ENCODE results near the gene SKP2. TPM values are rescaled to one million over a fixed set of nuclear protein-coding genes. Genes with fewer than 3 reads are reported as not detected.
A peak's percentile ranks its signal among the peaks of the same experiment; 100 is the strongest.

SKP2 gene
- total RNA-seq, 1 donor from 2014 or later = 23.1 TPM

DNA sequence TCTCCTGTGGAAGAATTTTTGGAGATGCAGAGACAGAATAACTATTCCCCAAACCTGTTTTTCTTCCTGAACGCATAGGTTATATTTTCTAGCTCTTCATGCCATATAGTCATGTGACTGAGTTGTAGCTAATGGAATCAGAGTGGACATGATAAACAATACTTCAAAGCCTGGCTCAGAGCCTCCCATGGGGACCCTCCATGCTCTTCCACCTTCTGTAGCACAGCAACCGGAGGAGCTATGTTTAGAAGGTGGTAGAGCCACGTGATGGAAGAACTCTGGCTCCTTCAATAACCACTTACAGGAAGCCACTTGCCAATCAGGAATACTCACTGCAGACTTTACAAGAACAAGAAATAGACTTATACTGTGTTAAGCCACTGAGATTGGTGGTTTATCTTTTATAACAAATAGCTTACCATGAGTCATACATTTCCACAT, 50.6 kb downstream of the SKP2 start:
- DNase-seq = no peak

DNA sequence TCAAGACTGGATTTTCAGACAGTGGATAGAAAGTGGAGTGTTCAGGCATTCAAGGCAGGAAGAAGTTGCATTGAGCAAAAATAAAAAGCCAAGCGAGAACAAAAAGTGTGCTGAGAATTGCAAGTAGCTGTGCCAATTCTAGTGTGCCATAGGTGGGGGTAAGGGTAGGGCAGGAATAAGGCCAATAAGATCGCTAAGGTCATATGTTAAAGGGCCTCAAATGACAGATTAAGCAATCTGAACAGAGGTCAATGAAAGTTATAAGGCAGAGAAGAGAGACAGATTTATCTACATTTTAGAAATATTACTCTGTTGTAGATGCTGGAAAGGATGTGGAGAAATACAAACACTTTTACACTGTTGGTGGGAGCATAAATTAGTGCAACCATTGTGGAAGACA, 53.4 kb downstream of the SKP2 start:
- DNase-seq = no peak

DNA sequence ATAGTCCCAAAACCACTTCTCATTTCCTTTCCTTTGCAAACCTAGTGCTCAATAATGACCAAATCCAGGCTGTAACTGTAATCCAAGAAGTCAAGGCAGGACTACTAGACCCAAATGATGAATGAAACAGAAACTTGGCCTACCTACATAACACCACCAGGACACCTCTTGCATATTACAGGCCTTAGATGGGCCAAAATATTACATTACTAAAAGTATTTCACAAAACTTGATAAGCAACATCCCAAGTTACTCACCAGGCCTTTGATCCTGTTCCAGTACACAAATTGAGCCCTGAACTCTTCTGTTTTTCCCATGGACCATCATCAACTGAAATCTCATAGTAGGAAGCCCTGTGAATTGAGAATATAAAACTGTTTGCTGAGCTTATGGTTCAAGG, 55.0 kb downstream of the SKP2 start:
- DNase-seq = no peak

DNA sequence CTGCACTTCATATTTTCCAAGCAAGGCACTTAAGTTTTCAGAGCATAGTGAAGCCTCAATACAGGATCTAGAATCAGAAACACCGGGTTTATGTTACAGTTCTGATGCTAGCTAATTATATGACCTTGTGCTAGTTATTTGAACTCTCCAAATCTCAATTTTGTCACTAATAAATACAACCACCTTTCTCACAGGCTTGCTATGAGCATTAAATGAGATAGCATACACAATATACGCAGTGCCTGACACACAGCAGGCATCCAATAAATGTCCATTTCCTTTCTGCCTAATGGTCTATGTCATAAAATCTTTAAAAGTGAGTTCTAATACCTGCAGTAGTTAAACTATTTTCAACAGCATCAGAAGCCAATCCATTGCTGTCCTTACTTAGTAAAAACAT, 56.9 kb downstream of the SKP2 start:
- no peak for DNase-seq

DNA sequence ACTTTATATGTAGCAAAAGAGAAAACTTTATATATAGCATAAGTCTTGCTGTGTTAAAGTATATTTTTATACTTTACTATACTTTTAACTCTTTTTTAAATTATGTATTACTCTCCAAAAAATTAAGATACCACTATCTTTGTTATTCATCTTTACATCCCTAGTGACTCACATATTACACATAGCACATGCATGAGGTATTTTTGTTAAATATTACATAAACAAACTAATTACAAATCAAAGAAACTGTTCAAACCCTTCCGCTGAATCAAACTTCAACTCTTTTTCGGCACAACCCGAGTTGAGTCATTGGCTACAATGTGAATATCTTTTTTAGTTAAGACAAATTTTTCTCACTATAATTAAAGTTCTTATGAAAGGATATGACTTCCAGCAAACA, 57.8 kb downstream of the SKP2 start:
- no peak for DNase-seq

DNA sequence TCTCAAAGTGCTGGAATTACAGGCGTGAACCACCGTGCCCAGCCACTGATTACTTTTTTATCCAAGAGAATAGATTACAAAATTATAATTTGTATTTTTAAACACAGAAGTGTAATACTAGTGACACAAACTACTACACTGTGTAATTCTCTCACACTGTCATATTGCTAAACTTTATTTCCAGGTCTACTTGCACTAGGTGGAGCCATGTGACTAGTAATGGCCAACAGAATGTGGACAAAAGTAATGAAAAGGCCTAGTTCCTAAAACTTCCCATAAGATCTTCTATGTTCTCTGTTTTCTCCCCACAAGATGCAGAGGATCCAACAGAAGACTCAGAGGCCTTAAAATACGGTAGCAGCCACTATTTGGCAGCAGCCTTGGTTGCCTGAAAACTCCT, 62.5 kb downstream of the SKP2 start:
- DNase-seq = no peak

DNA sequence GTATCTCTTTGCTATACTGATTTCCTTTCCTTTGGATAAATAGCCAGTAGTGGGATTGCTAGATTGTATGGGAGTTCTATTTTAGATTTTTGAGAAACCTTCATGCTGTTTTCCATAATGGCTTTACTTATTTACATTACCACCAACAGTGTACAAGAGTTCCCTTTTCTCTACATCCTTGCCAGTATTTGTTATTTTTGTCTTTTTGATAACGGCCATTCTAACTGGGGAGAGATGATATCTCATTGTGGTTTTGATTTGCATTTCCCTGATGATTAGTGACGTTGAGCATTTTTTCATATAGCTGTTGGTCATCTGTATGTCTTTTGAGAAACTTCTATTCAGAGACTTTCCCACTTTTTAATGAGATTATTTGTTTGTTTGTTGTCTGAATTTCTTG, 64.0 kb downstream of the SKP2 start:
- no peak for DNase-seq

DNA sequence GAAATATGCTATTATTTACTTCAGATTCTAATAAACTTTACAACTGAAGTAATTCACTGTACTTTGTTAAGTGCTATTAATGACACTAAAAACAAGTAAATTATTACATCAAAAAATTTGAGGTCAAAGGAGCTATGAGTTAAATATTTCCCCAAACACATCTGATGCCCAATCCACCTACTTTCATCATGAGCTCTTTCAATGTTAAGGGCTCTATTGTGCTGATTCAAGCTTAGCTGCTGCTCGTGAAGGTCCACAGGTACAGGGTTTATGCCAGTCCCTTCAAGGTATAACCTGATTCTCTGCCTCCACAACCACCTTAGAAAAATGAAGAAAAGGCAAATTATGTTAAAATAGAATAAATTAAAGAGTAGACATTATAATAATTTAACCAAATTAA, 65.7 kb downstream of the SKP2 start:
- DNase-seq = no peak

DNA sequence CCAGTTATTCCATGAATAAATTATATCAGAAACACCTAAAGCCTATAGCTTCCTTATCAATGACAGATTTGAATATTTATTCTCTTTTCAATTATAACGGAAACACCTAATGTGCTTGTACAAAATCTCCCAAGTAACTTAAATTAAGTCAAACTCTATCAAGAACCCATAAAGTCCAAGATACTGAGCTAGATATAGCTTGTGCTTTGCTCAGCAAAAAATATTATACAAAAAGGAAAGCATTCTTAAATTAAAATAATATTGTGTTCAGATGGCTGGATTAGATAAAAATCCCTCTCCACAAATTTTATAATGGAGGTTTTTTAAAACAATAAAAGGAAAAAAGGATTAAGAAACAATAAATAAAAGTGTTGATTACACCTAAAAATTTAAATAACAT, 66.1 kb downstream of the SKP2 start:
- no peak for DNase-seq

- no peak for DNase-seq
These were observed 70.7 kb downstream of the SKP2 start for GRCh38 chr5:36222620-36223019.

- DNase-seq = no peak
These were observed 75.1 kb downstream of the SKP2 start for GRCh38 chr5:36227046-36227445.

GRCh38 chr5:36228505-36228904, 76.6 kb downstream of the SKP2 start:
- no peak for DNase-seq

- no peak for DNase-seq
These were observed 78.4 kb downstream of the SKP2 start for GRCh38 chr5:36230151-36230790.

GRCh38 chr5:36232533-36232932, 80.6 kb downstream of the SKP2 start:
- DNase-seq = no peak

Small RNAs within 50 kb of the gene (small RNA-seq; reads per million reads assigned to genes)
- gene MIR580 (ENCODE audit: low replicate concordance) = 0.24 reads per million, percentile 10 among the genes with 10 or more reads in this experiment
- not detected for gene RNU6-1305P (ENCODE audit: low replicate concordance)

Other genes starting within 250 kb of the SKP2 start
- gene CAPSL, start 213.5 kb upstream of the SKP2 start, total RNA-seq = 0.20 TPM
- 2.5 TPM for gene UGT3A1, start 160.7 kb upstream of the SKP2 start, total RNA-seq
- gene UGT3A2, start 85.2 kb upstream of the SKP2 start, total RNA-seq = 21.4 TPM
- gene LMBRD2, start 224 bp upstream of the SKP2 start, total RNA-seq = 11.3 TPM
- gene NADK2, start 89.8 kb downstream of the SKP2 start, total RNA-seq = 35.5 TPM
- gene RANBP3L, start 149.8 kb downstream of the SKP2 start, total RNA-seq = 5.1 TPM

Data from skin of body (tissue), 3 donors.